OCI-LY1 (cell line): Measurements from ENCODE around the gene LCNL1.

Experiments
- H2AFZ ChIP-seq: fragments of 200-600 bp; sonication (generic), shearing (Covaris generic); 2 replicates; pipeline ENCODE4 v1.6.0; 2014; ENCODE audit warnings: antibody characterized with exemption, mild to moderate bottlenecking, low read length
- H3F3A ChIP-seq: fragments of 200-600 bp; sonication (generic), shearing (Covaris generic); 2 replicates; pipeline ENCODE4 v1.6.0; 2014; ENCODE audit warnings: mild to moderate bottlenecking, antibody characterized with exemption, low read length, moderate library complexity; ENCODE audit not compliant: insufficient read depth
- H3K27ac ChIP-seq: fragments of 200-600 bp; sonication (generic); 2 replicates; pipeline ENCODE4 v1.5.1; 2014; ENCODE audit warnings: low read length, mixed run types, mild to moderate bottlenecking, low read depth; ENCODE audit not compliant: poor library complexity, severe bottlenecking
- H3K27me3 ChIP-seq: fragments of 200-600 bp; sonication (generic); 2 replicates; pipeline ENCODE4 v1.6.0; 2014; ENCODE audit warnings: antibody characterized with exemption, mild to moderate bottlenecking, low read length, moderate library complexity; ENCODE audit not compliant: insufficient read depth
- H3K36me3 ChIP-seq: fragments of 200-600 bp; sonication (generic); 2 replicates; pipeline ENCODE4 v1.6.1; 2014; ENCODE audit warnings: mild to moderate bottlenecking, antibody characterized with exemption, low read length, moderate library complexity, mixed read lengths; ENCODE audit not compliant: insufficient read depth
- H3K4me1 ChIP-seq: fragments of 200-600 bp; sonication (generic); 2 replicates; pipeline ENCODE4 v1.5.1; 2014; ENCODE audit warnings: mild to moderate bottlenecking, low read length, moderate library complexity; ENCODE audit not compliant: insufficient read depth, severe bottlenecking
- H3K4me2 ChIP-seq: fragments of 200-600 bp; sonication (generic), shearing (Covaris generic); 2 replicates; pipeline ENCODE4 v1.6.1; 2014; ENCODE audit warnings: low read length
- H3K4me3 ChIP-seq: fragments of 200-600 bp; sonication (generic); 2 replicates; pipeline ENCODE4 v1.5.1; 2014; ENCODE audit warnings: low read length, low read depth, mild to moderate bottlenecking, mixed read lengths; ENCODE audit not compliant: poor library complexity, severe bottlenecking
- H3K79me2 ChIP-seq: fragments of 200-600 bp; shearing (Covaris generic); 2 replicates; pipeline ENCODE4 v1.6.1; 2016; ENCODE audit warnings: mixed run types, low read length, mixed read lengths; ENCODE audit not compliant: insufficient read depth
- H3K9ac ChIP-seq: fragments of 200-600 bp; sonication (generic), shearing (Covaris generic); 2 replicates; pipeline ENCODE4 v1.6.1; 2014; ENCODE audit warnings: mild to moderate bottlenecking, low read length, mixed read lengths
- H3K9me2 ChIP-seq: fragments of 200-600 bp; sonication (generic), shearing (Covaris generic); 2 replicates; pipeline ENCODE4 v1.6.1; 2014; ENCODE audit warnings: low read depth, mild to moderate bottlenecking, low read length, mixed read lengths
- H3K9me3 ChIP-seq: fragments of 200-600 bp; shearing (Covaris generic); 2 replicates; pipeline ENCODE4 v1.6.1; 2014; ENCODE audit warnings: low read length, mixed read lengths
- H4K20me1 ChIP-seq: fragments of 200-600 bp; sonication (generic), shearing (Covaris generic); 2 replicates; pipeline ENCODE4 v1.6.0; 2016; ENCODE audit warnings: mild to moderate bottlenecking, low read length; ENCODE audit not compliant: insufficient read depth
- EZH2 ChIP-seq: fragments of 200-600 bp; sonication (generic), shearing (Covaris generic); IDR thresholded peaks from 2 replicates; pipeline ENCODE4 v1.8.0; 2017; ENCODE audit warnings: borderline replicate concordance, mixed run types, mild to moderate bottlenecking, antibody characterized with exemption, low read length, moderate library complexity, mixed read lengths
- TF ChIP-seq, protein P1 (sequence below): fragments of 200-600 bp; sonication (generic), shearing (Covaris generic); IDR thresholded peaks from 2 replicates; pipeline ENCODE4 v1.5.1; 2017; ENCODE audit warnings: mild to moderate bottlenecking, antibody characterized with exemption, low read length, moderate library complexity, mixed read lengths

The LCNL1 gene

GRCh38 chr9:136951541-136952320 is 31.1 kb upstream of the LCNL1 start, which contains the start of gene LCN12:
LCN12 (plus strand) TSS chr9:136952273; CDS start chr9:136952328, 55 bp downstream.
- H3K4me2 ChIP-seq, result no peak within 1 kb of the TSS
- H2AFZ ChIP-seq, result no peak within 1 kb of the TSS

DNA sequence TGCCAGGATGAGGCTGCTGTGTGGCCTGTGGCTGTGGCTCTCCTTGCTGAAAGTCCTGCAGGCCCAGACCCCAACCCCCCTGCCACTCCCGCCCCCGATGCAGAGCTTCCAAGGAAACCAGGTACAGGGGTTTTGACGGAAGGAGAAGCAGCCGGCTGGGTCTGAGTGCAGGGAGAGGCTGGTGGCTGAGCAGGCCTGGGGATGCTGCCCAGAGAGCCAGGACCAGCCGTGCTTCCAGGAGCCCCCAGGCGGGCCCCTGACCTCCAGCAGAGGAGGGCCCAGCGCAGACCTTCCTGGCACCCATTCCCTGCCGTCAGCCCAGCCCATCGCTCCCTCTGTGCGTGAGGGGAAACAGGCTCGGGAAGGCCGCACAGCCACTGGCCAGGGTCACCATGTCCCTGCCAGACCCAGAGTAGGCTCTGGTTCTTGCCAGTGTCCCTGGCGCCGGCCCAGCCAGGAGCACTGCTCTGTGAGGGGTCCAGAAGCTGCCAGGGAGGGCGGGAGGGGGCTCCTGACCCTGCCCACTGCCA is 30.4 kb upstream of the LCNL1 start:
- no peak for TF ChIP-seq EZH2
- TF ChIP-seq, protein P1, sequence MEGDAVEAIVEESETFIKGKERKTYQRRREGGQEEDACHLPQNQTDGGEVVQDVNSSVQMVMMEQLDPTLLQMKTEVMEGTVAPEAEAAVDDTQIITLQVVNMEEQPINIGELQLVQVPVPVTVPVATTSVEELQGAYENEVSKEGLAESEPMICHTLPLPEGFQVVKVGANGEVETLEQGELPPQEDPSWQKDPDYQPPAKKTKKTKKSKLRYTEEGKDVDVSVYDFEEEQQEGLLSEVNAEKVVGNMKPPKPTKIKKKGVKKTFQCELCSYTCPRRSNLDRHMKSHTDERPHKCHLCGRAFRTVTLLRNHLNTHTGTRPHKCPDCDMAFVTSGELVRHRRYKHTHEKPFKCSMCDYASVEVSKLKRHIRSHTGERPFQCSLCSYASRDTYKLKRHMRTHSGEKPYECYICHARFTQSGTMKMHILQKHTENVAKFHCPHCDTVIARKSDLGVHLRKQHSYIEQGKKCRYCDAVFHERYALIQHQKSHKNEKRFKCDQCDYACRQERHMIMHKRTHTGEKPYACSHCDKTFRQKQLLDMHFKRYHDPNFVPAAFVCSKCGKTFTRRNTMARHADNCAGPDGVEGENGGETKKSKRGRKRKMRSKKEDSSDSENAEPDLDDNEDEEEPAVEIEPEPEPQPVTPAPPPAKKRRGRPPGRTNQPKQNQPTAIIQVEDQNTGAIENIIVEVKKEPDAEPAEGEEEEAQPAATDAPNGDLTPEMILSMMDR, result no peak
- Histone ChIP-seq H3K27ac (no peak overlapping the region), H3K36me3 (no peaks in the 10 kb centered on the region), H2AFZ (no peak overlapping the region), H3K4me2 (no peak overlapping the region), H3K9ac (no peak overlapping the region), H3K4me1 (peaks cover 12% of the 10 kb centered on the region), H3K4me3 (no peak overlapping the region), H3F3A (no peaks in the 10 kb centered on the region), H3K9me3 (no peaks in the 10 kb centered on the region), H3K27me3 (peaks cover 14% of the 10 kb centered on the region; the same call in 1 of the 2 replicates), H3K79me2 (no peaks in the 10 kb centered on the region), H3K9me2 (no peaks in the 10 kb centered on the region), H4K20me1 (no peaks in the 10 kb centered on the region)

More at GRCh38 chr9:136951541-136952320, 31.1 kb upstream of the LCNL1 start, which contains the start of gene LCN12:
- Histone ChIP-seq H3K27me3 (peaks cover 13% of the 10 kb centered on the region; the same call in 1 of the 2 replicates), H3K4me3 (no peak within 1 kb of the TSS), H4K20me1 (no peaks in the 10 kb centered on the region), H3K79me2 (no peaks in the 10 kb centered on the region), H3K9me3 (no peaks in the 10 kb centered on the region), H3K36me3 (no peaks in the 10 kb centered on the region), H3K9me2 (no peaks in the 10 kb centered on the region), H3K4me1 (peaks cover 12% of the 10 kb centered on the region), H3F3A (no peaks in the 10 kb centered on the region), H3K27ac (no peak within 1 kb of the TSS), H3K9ac (no peak within 1 kb of the TSS)
- TF ChIP-seq, protein P1, result no peak
- no peak for TF ChIP-seq EZH2

- Histone ChIP-seq H3K4me1 (peaks cover 12% of the 10 kb centered on the region), H3K79me2 (no peaks in the 10 kb centered on the region), H3K4me3 (no peak overlapping the region), H3K27ac (no peak overlapping the region), H3K9me2 (no peaks in the 10 kb centered on the region), H3K27me3 (peaks cover 18% of the 10 kb centered on the region; the same call in 1 of the 2 replicates), H3K36me3 (no peaks in the 10 kb centered on the region), H3K9ac (no peak overlapping the region), H3F3A (no peaks in the 10 kb centered on the region), H3K9me3 (no peaks in the 10 kb centered on the region), H3K4me2 (no peak overlapping the region), H4K20me1 (no peaks in the 10 kb centered on the region), H2AFZ (no peak overlapping the region)
- TF ChIP-seq, protein P1, result no peak
These were observed 29.7 kb upstream of the LCNL1 start for GRCh38 chr9:136952876-136953770.
